ENCODE measurements around the gene AHRR. TPM values are rescaled to one million over a fixed set of nuclear protein-coding genes. Genes with fewer than 3 reads are reported as not detected.

AHRR gene
- total RNA-seq, 1 experiment from 2014 or later: 2.2 TPM

GRCh38 chr5:329768-330167, 8.3 kb downstream of the AHRR start:
- Histone ChIP-seq H2BK5ac (ENCODE audit: insufficient read length, low read length) (no peak overlapping the region), H3K27me3 (ENCODE audit: insufficient read depth, low read length) (no peaks in the 10 kb centered on the region), H3T11ph (ENCODE audit: low read length) (no peak overlapping the region), H3K23me2 (ENCODE audit: insufficient read length, low read depth, low read length, poor library complexity, severe bottlenecking) (no peaks in the 10 kb centered on the region), H3K4ac (ENCODE audit: low read depth, low read length) (no peak overlapping the region), H3K9me3 (ENCODE audit: control insufficient read depth, low read depth, low read length) (no peaks in the 10 kb centered on the region), H2BK20ac (ENCODE audit: low read depth, low read length, poor library complexity, severe bottlenecking) (no peak overlapping the region), H3K27ac (ENCODE audit: insufficient read length, low read depth, low read length) (no peak overlapping the region), H2BK12ac (ENCODE audit: insufficient read length, low read depth, low read length) (no peak overlapping the region), H3K79me2 (ENCODE audit: insufficient read depth, low read length) (no peaks in the 10 kb centered on the region), H4K91ac (ENCODE audit: insufficient read length, low read depth, low read length) (no peak overlapping the region), H3K79me1 (ENCODE audit: insufficient read depth, low read depth, low read length, poor library complexity, severe bottlenecking) (no peaks in the 10 kb centered on the region), H2BK120ac (ENCODE audit: low read depth, low read length, poor library complexity, severe bottlenecking) (no peak overlapping the region), H3K23ac (ENCODE audit: insufficient read length, low read depth, low read length) (no peak overlapping the region), H3K14ac (ENCODE audit: insufficient read depth, low read length) (no peak overlapping the region), H2BK15ac (ENCODE audit: low read depth, low read length) (no peak overlapping the region), H4K20me1 (ENCODE audit: control insufficient read depth, insufficient read depth, insufficient read length) (no peaks in the 10 kb centered on the region), H3K56ac (ENCODE audit: insufficient read length, low read depth, low read length) (no peak overlapping the region), H4K5ac (ENCODE audit: insufficient read length, low read depth, low read length) (no peak overlapping the region), H4K8ac (replicated peaks; ENCODE audit: insufficient read length, low read depth, low read length) (no peak overlapping the region), H3K4me1 (ENCODE audit: insufficient read depth, low read length) (no peaks in the 10 kb centered on the region), H2AFZ (ENCODE audit: low read length) (no peak overlapping the region), H3K18ac (ENCODE audit: insufficient read length, low read depth, low read length) (no peak overlapping the region), H3K9ac (ENCODE audit: extremely low read depth, insufficient read length, low read length) (no peak overlapping the region), H3K4me2 (ENCODE audit: insufficient read depth, insufficient read length, low read length) (no peak overlapping the region), H2AK5ac (ENCODE audit: insufficient read length, low read length) (no peak overlapping the region)
- Mint-ChIP-seq H3K27ac (no peak overlapping the region), H3K9me3 (no peaks in the 10 kb centered on the region), H3K4me3 (no peak overlapping the region), H3K27me3 (ENCODE audit: low read depth) (peaks cover 54% of the 10 kb centered on the region), H3K4me1 (no peaks in the 10 kb centered on the region), H3K36me3 (ENCODE audit: insufficient read depth in 1 of 3, low read depth in 3 of 3) (no peaks in the 10 kb centered on the region)
- no peak for DNase-seq
- WGBS (ENCODE audit: extremely low coverage, insufficient read length, low lambda C conversion rate): no CpG with 5 or more reads among the region's 1 CpG
- no peak for TF ChIP-seq CTCF (conservative IDR thresholded peaks at IDR 0.05)
